ENCODE results near the gene PEX5L. TPM values are rescaled to one million over a fixed set of nuclear protein-coding genes. Genes with fewer than 3 reads are reported as not detected.
A peak's percentile ranks its signal among the peaks of the same experiment; 100 is the strongest.

The PEX5L gene
- total RNA-seq, 6 experiments from 2014 or later, result not detected

DNA sequence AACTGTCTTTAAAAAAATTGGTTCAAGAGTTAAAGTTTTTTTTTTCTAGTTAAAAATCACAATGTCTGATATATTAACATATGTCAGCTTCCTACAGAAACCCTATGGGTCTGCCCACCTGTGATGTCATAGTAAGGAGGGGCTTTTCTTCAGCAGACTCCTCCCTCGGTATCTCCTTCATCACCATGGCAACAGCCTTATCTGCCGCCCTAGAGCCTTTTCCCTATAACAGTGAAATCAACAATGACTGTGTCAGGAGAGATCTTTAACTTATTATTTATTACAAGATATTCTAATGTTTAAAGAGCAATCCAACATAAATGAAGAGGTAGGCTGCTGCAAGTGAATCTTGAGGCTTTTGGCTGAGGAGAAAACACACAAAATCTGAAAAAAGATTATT lies 138.7 kb downstream of the PEX5L start:
- ATAC-seq, result no peak
- Histone ChIP-seq H3K4me1 (no peaks in the 10 kb centered on the region), H3K27me3 (no peaks in the 10 kb centered on the region), H3K9me3 (no peaks in the 10 kb centered on the region), H3K36me3 (no peaks in the 10 kb centered on the region), H3K27ac (no peak overlapping the region), H3K4me3 (no peak overlapping the region)
- WGBS (ENCODE audit: insufficient coverage, low coverage, low lambda C conversion rate, missing lambda C conversion rate), result 0% methylated on average over 2 of the region's 2 CpGs
- intact Hi-C loops (cut with DNase I), result no loop called here
- TF ChIP-seq, protein P1, sequence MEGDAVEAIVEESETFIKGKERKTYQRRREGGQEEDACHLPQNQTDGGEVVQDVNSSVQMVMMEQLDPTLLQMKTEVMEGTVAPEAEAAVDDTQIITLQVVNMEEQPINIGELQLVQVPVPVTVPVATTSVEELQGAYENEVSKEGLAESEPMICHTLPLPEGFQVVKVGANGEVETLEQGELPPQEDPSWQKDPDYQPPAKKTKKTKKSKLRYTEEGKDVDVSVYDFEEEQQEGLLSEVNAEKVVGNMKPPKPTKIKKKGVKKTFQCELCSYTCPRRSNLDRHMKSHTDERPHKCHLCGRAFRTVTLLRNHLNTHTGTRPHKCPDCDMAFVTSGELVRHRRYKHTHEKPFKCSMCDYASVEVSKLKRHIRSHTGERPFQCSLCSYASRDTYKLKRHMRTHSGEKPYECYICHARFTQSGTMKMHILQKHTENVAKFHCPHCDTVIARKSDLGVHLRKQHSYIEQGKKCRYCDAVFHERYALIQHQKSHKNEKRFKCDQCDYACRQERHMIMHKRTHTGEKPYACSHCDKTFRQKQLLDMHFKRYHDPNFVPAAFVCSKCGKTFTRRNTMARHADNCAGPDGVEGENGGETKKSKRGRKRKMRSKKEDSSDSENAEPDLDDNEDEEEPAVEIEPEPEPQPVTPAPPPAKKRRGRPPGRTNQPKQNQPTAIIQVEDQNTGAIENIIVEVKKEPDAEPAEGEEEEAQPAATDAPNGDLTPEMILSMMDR (IDR thresholded peaks at IDR 0.05), result no peak
- TF ChIP-seq POLR2A (IDR thresholded peaks at IDR 0.05), result no peak
- no peak for DNase-seq

DNA sequence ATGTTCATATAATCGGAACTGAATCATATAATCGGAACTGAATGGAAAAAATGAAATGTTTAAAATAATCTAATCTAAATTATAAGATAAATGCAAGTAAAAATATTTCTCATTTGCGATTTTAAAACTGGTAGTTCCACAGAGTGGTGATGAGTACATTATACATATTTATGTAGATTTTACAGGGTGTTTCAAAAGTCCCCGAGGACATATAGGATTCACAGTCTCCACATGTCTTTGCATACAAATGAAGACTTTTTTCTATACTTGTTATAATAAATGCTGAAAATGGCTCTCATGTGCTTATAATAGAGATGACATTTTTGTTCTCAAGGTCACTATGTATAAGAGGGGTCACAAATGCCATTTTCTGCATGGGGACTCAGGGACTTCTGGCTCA lies 139.5 kb downstream of the PEX5L start:
- Histone ChIP-seq H3K4me1 (no peaks in the 10 kb centered on the region), H3K4me3 (no peak overlapping the region), H3K27me3 (no peaks in the 10 kb centered on the region), H3K27ac (peak overlapping the region in 1 of 3 donors; percentile 13), H3K9me3 (no peaks in the 10 kb centered on the region), H3K36me3 (no peaks in the 10 kb centered on the region)
- no peak for TF ChIP-seq POLR2A (IDR thresholded peaks at IDR 0.05)
- TF ChIP-seq, protein P1 (IDR thresholded peaks at IDR 0.05), result no peak
- 59% methylated on average over 4 of the region's 4 CpGs for WGBS (ENCODE audit: insufficient coverage, low coverage, low lambda C conversion rate, missing lambda C conversion rate)
- DNase-seq, result no peak
- intact Hi-C loops (cut with DNase I), result no loop called here
- ATAC-seq, result no peak

DNA sequence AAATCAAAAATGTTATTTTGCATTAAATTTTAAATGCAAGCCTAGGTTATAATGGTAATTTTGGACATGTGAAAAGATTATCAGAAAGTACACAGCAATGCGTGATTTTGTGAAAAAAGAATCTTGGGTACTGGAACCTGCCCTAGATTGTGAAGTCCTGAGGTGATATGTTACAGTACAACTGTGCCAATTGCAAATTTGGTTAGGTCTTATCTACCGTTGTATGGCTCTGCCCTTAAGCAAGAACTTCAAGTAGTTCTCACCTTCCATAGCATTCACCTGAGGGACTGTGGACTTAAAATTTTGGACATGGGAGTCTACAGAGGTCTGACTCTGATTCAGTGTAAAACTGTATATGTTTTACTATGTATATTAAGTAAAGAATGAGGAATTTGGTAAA lies 140.2 kb downstream of the PEX5L start:
- Histone ChIP-seq H3K27ac (no peak overlapping the region), H3K27me3 (no peaks in the 10 kb centered on the region), H3K4me3 (no peak overlapping the region), H3K4me1 (no peaks in the 10 kb centered on the region), H3K36me3 (no peaks in the 10 kb centered on the region), H3K9me3 (no peaks in the 10 kb centered on the region)
- WGBS (ENCODE audit: insufficient coverage, low coverage, low lambda C conversion rate, missing lambda C conversion rate), result 31% methylated on average over 2 of the region's 2 CpGs
- ATAC-seq, result no peak
- no peak for TF ChIP-seq POLR2A (IDR thresholded peaks at IDR 0.05)
- TF ChIP-seq, protein P1 (IDR thresholded peaks at IDR 0.05), result no peak
- intact Hi-C loops (cut with DNase I), result no loop called here
- DNase-seq, result no peak

DNA sequence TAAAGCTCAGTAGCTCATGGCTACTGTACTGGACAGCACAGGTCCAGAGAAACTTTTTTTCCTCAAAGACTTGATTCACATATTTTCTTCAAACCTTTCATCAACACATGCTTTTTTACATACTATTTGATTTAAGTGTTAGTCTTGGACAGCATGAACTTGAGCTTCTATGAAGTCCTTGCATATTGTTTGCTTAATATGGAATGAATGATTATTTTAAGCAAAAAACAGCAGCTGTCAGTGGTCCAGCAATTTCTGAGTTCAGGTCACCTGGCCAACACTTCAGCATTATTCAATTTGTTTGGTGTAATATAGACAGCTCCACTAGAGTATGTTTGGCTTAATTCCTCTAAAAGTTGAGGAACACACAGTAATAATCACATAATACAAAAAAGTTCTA lies 141.4 kb downstream of the PEX5L start:
- Histone ChIP-seq H3K27me3 (no peaks in the 10 kb centered on the region), H3K27ac (no peak overlapping the region), H3K36me3 (no peaks in the 10 kb centered on the region), H3K4me3 (no peak overlapping the region), H3K4me1 (no peaks in the 10 kb centered on the region), H3K9me3 (no peaks in the 10 kb centered on the region)
- no peak for TF ChIP-seq POLR2A (IDR thresholded peaks at IDR 0.05)
- TF ChIP-seq, protein P1 (IDR thresholded peaks at IDR 0.05), result no peak
- no peak for ATAC-seq
- no peak for DNase-seq
- intact Hi-C loops (cut with DNase I), result no loop called here

DNA sequence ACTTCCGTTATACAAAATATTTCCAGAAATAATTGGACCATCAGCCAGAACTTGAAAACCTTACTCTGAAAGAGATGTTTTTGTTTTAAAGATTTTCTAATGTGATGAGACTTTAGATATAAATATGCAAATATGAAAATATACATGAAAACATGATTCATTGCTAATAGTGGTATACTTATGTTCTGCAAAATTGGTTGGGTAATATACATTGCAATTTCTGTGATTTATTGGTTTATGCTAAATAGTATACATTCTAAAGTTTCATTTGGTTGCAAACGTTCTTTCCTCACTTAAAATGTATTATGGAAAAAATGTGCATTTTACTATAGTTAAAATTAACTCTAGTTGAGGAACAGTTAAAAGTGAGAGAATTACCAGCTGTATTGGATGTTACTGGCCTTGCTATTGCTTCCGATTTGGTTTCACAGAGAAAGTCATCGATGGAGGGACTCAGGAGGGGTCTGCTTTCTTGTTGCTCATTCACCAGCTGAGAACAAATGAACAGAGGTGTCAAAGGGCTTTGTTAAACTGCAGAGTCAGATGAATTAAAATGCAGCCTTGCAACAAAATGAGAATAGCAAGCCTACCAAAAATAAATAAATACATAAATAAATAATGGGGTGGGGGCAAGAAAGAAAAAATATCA lies 149.3 kb downstream of the PEX5L start:
- ATAC-seq (no peak), DNase-seq (no peak)
- Histone ChIP-seq H3K27me3 (no peaks in the 10 kb centered on the region), H3K4me3 (no peak overlapping the region), H3K27ac (no peak overlapping the region), H3K36me3 (no peaks in the 10 kb centered on the region), H3K4me1 (no peaks in the 10 kb centered on the region), H3K9me3 (no peaks in the 10 kb centered on the region)
- intact Hi-C loops (cut with DNase I), result no loop called here
- WGBS (ENCODE audit: insufficient coverage, low coverage, low lambda C conversion rate, missing lambda C conversion rate), result 35% methylated on average over 4 of the region's 4 CpGs
- TF ChIP-seq, protein P1 (IDR thresholded peaks at IDR 0.05), result no peak
- no peak for TF ChIP-seq POLR2A (IDR thresholded peaks at IDR 0.05)
